PC-9 (cell line): ENCODE measurements around the gene SMYD2. TPM values are rescaled to one million over a fixed set of nuclear protein-coding genes. Genes with fewer than 3 reads are reported as not detected.

ENCODE experiments used
- BruUV-seq: library from RNA; stranded (reverse); fragments of 400-500 nt; replicated peaks from 2 replicates; lab custom pipeline; 2021; lab: Mats Ljungman, UMichigan
- CTCF ChIA-PET: fragments of 300-600 bp; sonication (Branson Sonifier 250); formaldehyde crosslinking; loops from one replicate; lab custom pipeline; 2022; ENCODE audit warnings: antibody characterized with exemption; lab: Charles Lee
- POLR2A ChIA-PET: fragments of 300-600 bp; sonication (Branson Sonifier 250); formaldehyde crosslinking; loops from one replicate; lab custom pipeline; 2022; ENCODE audit warnings: antibody characterized with exemption; ENCODE audit not compliant: unreplicated experiment; lab: Charles Lee
- DNase-seq, 2 experiments: peaks; one replicate each; pipeline versions ENCODE4 v3.0.0 to v3.0.0-alpha.2; 2015 to 2022; ENCODE audit warnings: mixed read lengths in 1 of 2
- H2AFZ ChIP-seq: fragments of 200-600 bp; sonication (generic); 2 replicates; pipeline ENCODE4 v1.8.1; 2017; ENCODE audit warnings: antibody characterized with exemption
- H3F3A ChIP-seq: fragments of 200-600 bp; sonication (generic); 2 replicates; pipeline ENCODE4 v1.8.1; 2017; ENCODE audit warnings: antibody characterized with exemption, mild to moderate bottlenecking, low read depth; ENCODE audit not compliant: insufficient read depth
- H3K27ac ChIP-seq: fragments of 200-600 bp; sonication (generic); 2 replicates; pipeline ENCODE4 v1.6.1; 2016; ENCODE audit warnings: mixed run types
- H3K27me3 ChIP-seq: fragments of 200-600 bp; sonication (generic); 2 replicates; pipeline ENCODE4 v1.6.1; 2016; ENCODE audit warnings: low read depth, mixed run types; ENCODE audit not compliant: insufficient read depth
- H3K36me3 ChIP-seq: fragments of 200-600 bp; sonication (generic); 2 replicates; pipeline ENCODE4 v1.6.1; 2016; ENCODE audit warnings: low read depth, mixed run types
- H3K4me1 ChIP-seq: fragments of 200-600 bp; sonication (generic); replicated peaks from 2 replicates; pipeline ENCODE4 v1.6.1; 2016; ENCODE audit warnings: mixed run types; ENCODE audit not compliant: insufficient read depth
- H3K4me2 ChIP-seq: fragments of 200-600 bp; sonication (generic); 2 replicates; pipeline ENCODE4 v1.6.1; 2017; ENCODE audit warnings: mixed run types
- H3K4me3 ChIP-seq: fragments of 200-600 bp; sonication (generic); 2 replicates; pipeline ENCODE4 v1.6.1; 2016; ENCODE audit warnings: mixed run types
- H3K79me2 ChIP-seq: fragments of 200-600 bp; sonication (generic); 2 replicates; pipeline ENCODE4 v1.6.1; 2017; ENCODE audit warnings: low read depth, mixed run types
- H3K9me2 ChIP-seq: fragments of 200-600 bp; sonication (generic); 2 replicates; pipeline ENCODE4 v1.8.1; 2017; ENCODE audit warnings: mild to moderate bottlenecking; ENCODE audit not compliant: insufficient read depth
- H3K9me3 ChIP-seq: fragments of 200-600 bp; sonication (generic); 2 replicates; pipeline ENCODE4 v1.8.1; 2016; ENCODE audit warnings: low read depth; ENCODE audit not compliant: insufficient read depth
- H4K20me1 ChIP-seq: fragments of 200-600 bp; sonication (generic); 2 replicates; pipeline ENCODE4 v1.8.1; 2017; ENCODE audit not compliant: insufficient read depth
- CTCF ChIP-seq: fragments of 200-600 bp; sonication (generic); conservative IDR thresholded peaks from 2 replicates; pipeline ENCODE4 v1.6.1; 2017; ENCODE audit warnings: mixed run types, antibody characterized with exemption, mild to moderate bottlenecking, moderate library complexity
- EZH2 ChIP-seq: fragments of 200-600 bp; sonication (generic); IDR thresholded peaks from 2 replicates; pipeline ENCODE4 v1.8.0; 2017; ENCODE audit warnings: antibody characterized with exemption, low read depth
- intact Hi-C: fragments of 100-400 bp; cut with micrococcal nuclease; formaldehyde crosslinking; loops from one replicate; pipeline ENCODE4 v1.10.0; 2022; ENCODE audit not compliant: unreplicated experiment
- total RNA-seq: library from RNA; stranded (reverse); gene quantifications from 2 replicates; pipeline ENCODE4 v1.2.3, GENCODE V29; 2021

The SMYD2 gene
- total RNA-seq, 1 experiment from 2014 or later, result 36.4 TPM

- DNase-seq, result no peak
- no peaks in the 10 kb centered on the region for H3K4me1 ChIP-seq
- intact Hi-C loops, result no loop called here
- H3K36me3 ChIP-seq, result no peaks in the 10 kb centered on the region
- no peak overlapping the region for H3K27ac ChIP-seq
- H3K9me2 ChIP-seq, result no peaks in the 10 kb centered on the region
- ChIA-PET CTCF (no interaction called here), POLR2A (no interaction called here)
- no TSS peak for BruUV-seq
- TF ChIP-seq EZH2, result no peak
- TF ChIP-seq CTCF, result no peak
- no peaks in the 10 kb centered on the region for H3K9me3 ChIP-seq
- H3F3A ChIP-seq, result no peaks in the 10 kb centered on the region
- no peak overlapping the region for H2AFZ ChIP-seq
- no peaks in the 10 kb centered on the region for H4K20me1 ChIP-seq
- no peak overlapping the region for H3K4me2 ChIP-seq
- no peaks in the 10 kb centered on the region for H3K27me3 ChIP-seq
- H3K79me2 ChIP-seq, result no peaks in the 10 kb centered on the region
- H3K4me3 ChIP-seq, result no peak overlapping the region
Observed at GRCh38 chr1:214337511-214337910, 56.6 kb downstream of the SMYD2 start.

GRCh38 chr1:214338212-214338611, 57.3 kb downstream of the SMYD2 start:
- Histone ChIP-seq H3K27me3 (no peaks in the 10 kb centered on the region), H3K4me3 (no peak overlapping the region), H3K9me2 (no peaks in the 10 kb centered on the region), H3K79me2 (no peaks in the 10 kb centered on the region), H3K36me3 (no peaks in the 10 kb centered on the region), H3K4me2 (no peak overlapping the region), H3K27ac (no peak overlapping the region), H3F3A (no peaks in the 10 kb centered on the region), H4K20me1 (no peaks in the 10 kb centered on the region), H2AFZ (no peak overlapping the region), H3K4me1 (no peaks in the 10 kb centered on the region), H3K9me3 (no peaks in the 10 kb centered on the region)
- no peak for TF ChIP-seq EZH2
- TF ChIP-seq CTCF, result no peak
- DNase-seq, result no peak
- no TSS peak for BruUV-seq
- intact Hi-C loops, result no loop called here
- CTCF ChIA-PET, result interaction anchor here (0.7 kb wide), 1 partner anchor 127 kb away, joined by 5 read pairs; no protein-coding TSS in a partner anchor
- POLR2A ChIA-PET, result no interaction called here

- H3K9me3 ChIP-seq, result peaks cover 12% of the 10 kb centered on the region; the same call in 1 of the 2 replicates
- intact Hi-C loops, result no loop called here
- ChIA-PET POLR2A (no interaction called here), CTCF (interaction anchor here (0.6 kb wide), 1 partner anchor 127 kb away, joined by 5 read pairs; no protein-coding TSS in a partner anchor)
- peaks cover 12% of the 10 kb centered on the region; the same call in 1 of the 2 replicates for H3K36me3 ChIP-seq
- DNase-seq, result no peak
- H3F3A ChIP-seq, result no peaks in the 10 kb centered on the region
- no peaks in the 10 kb centered on the region for H3K4me1 ChIP-seq
- no peak overlapping the region for H3K4me3 ChIP-seq
- H3K27me3 ChIP-seq, result no peaks in the 10 kb centered on the region
- no TSS peak for BruUV-seq
- no peaks in the 10 kb centered on the region for H3K79me2 ChIP-seq
- no peak overlapping the region for H2AFZ ChIP-seq
- H3K9me2 ChIP-seq, result no peaks in the 10 kb centered on the region
- H3K4me2 ChIP-seq, result no peak overlapping the region
- no peaks in the 10 kb centered on the region for H4K20me1 ChIP-seq
- no peak overlapping the region for H3K27ac ChIP-seq
- no peak for TF ChIP-seq CTCF
- no peak for TF ChIP-seq EZH2
Observed at GRCh38 chr1:214341459-214341858, 60.5 kb downstream of the SMYD2 start.
